K562 (cell line): ENCODE measurements around the gene SOWAHB. TPM values are rescaled to one million over a fixed set of nuclear protein-coding genes. Genes with fewer than 3 reads are reported as not detected.

Experiments used
- ADNP ChIP-seq: fragments of 200-800 bp; sonication (Bioruptor generic); IDR thresholded peaks from 2 replicates; pipeline ENCODE4 v1.6.1; 2016; ENCODE audit warnings: missing genetic modification characterization, missing compliant biosample characterization
- ARID1B ChIP-seq: fragments of 450-650 bp; IDR thresholded peaks from 2 replicates; pipeline ENCODE4 v1.6.1; 2016; ENCODE audit warnings: antibody characterized with exemption, mild to moderate bottlenecking, inconsistent platforms
- CBX5 ChIP-seq: IDR thresholded peaks from 2 replicates; pipeline ENCODE4 v1.6.1; 2014; ENCODE audit warnings: low read depth, borderline replicate concordance
- CC2D1A ChIP-seq: fragments of 450-650 bp; IDR thresholded peaks from 2 replicates; pipeline ENCODE4 v1.6.1; 2017; ENCODE audit warnings: mild to moderate bottlenecking
- CREB3 ChIP-seq: fragments of 450-650 bp; conservative IDR thresholded peaks from 2 replicates; pipeline ENCODE4 v1.6.1; 2016; ENCODE audit warnings: missing genetic modification characterization, low read depth, mild to moderate bottlenecking, missing compliant biosample characterization, moderate library complexity
- FOXA1 ChIP-seq: fragments of 450-650 bp; IDR thresholded peaks from 2 replicates; pipeline ENCODE4 v1.6.1; 2016; ENCODE audit warnings: mild to moderate bottlenecking, borderline replicate concordance
- HDAC1 ChIP-seq, 2 experiments: fragments of 450-650 bp; IDR thresholded peaks; 2 replicates each; pipeline ENCODE4 v1.6.1; 2016 to 2017; ENCODE audit warnings: inconsistent platforms in 1 of 2, mild to moderate bottlenecking in 1 of 2, moderate library complexity in 1 of 2
- LARP7 ChIP-seq: fragments of 450-650 bp; IDR thresholded peaks from 2 replicates; pipeline ENCODE4 v1.6.1; 2016
- MXI1 ChIP-seq: IDR thresholded peaks from 2 replicates; pipeline ENCODE4 v1.6.1; 2011; ENCODE audit warnings: low read depth, mild to moderate bottlenecking, improper control_type of control experiment, low read length
- NKRF ChIP-seq: fragments of 450-650 bp; IDR thresholded peaks from 2 replicates; pipeline ENCODE4 v1.6.1; 2016; ENCODE audit warnings: borderline replicate concordance
- SNAPC5 ChIP-seq: fragments of 250-450 bp; sonication (Bioruptor Pico); IDR thresholded peaks from 2 replicates; pipeline ENCODE4 v1.8.0; 2021; ENCODE audit warnings: moderate library complexity, mild to moderate bottlenecking, inconsistent platforms
- YY1 ChIP-seq, 3 experiments: IDR thresholded peaks; 2 replicates each; pipeline ENCODE4 v1.6.1; 2011; ENCODE audit warnings: low read length in 2 of 3, mild to moderate bottlenecking in 2 of 3, moderate library complexity in 2 of 3, borderline replicate concordance in 1 of 3, control low read depth in 1 of 3, low read depth in 1 of 3; ENCODE audit not compliant: insufficient read depth in 3 of 3, insufficient replicate concordance in 2 of 3, control insufficient read depth in 1 of 3, insufficient read length in 1 of 3; ENCODE audit errors: extremely low read depth in 1 of 3
- ZKSCAN8 ChIP-seq: fragments of 200-800 bp; sonication (Bioruptor generic); IDR thresholded peaks from 2 replicates; pipeline ENCODE4 v1.6.1; 2016; ENCODE audit warnings: missing genetic modification characterization, missing compliant biosample characterization
- ZNF384 ChIP-seq: IDR thresholded peaks from 2 replicates; pipeline ENCODE4 v1.6.1; 2012; ENCODE audit warnings: low read depth, low read length, improper control_type of control experiment
- ZNF408 ChIP-seq: fragments of 250-450 bp; sonication (Bioruptor Pico); IDR thresholded peaks from 2 replicates; pipeline ENCODE4 v1.4.0; 2020; ENCODE audit warnings: low read depth, mild to moderate bottlenecking, moderate library complexity
- ZNF592 ChIP-seq: fragments of 450-650 bp; IDR thresholded peaks from 2 replicates; pipeline ENCODE4 v1.6.1; 2017; ENCODE audit warnings: antibody characterized with exemption, mild to moderate bottlenecking
- ZNF77 ChIP-seq: fragments of 250-450 bp; sonication (Bioruptor Pico); IDR thresholded peaks from 2 replicates; pipeline ENCODE4 v1.5.0; 2020
- polyA plus RNA-seq, 8 experiments: library from polyadenylated mRNA; depleted of rRNA in 4 of 8; stranded (reverse) in 5 of 8; unstranded in 3 of 8; fragments of >200 nt; fragmentation: Nextera tagmentation in 2 of 8; fragmentation: Illumina TruSeq in 1 of 8; extraction: Ambion mirVana in 2 of 8; extraction: Trizol in 1 of 8; gene quantifications; 2 replicates each; pipeline versions ENCODE4 v1.2.1 to v1.2.3, GENCODE V29; 2011 to 2014; ENCODE audit warnings: inconsistent platforms in 1 of 8, missing spikeins in 1 of 8
- total RNA-seq, 7 experiments: library from RNA; depleted of rRNA in 6 of 7; stranded (reverse); fragments of >200 nt in 6 of 7; fragmentation: Illumina TruSeq in 2 of 7; extraction: Trizol in 2 of 7; gene quantifications; 2 replicates each; pipeline versions ENCODE4 v1.2.1 to v1.2.3, GENCODE V29; 2011 to 2021; ENCODE audit warnings: low replicate concordance in 1 of 7
- TF ChIP-seq, protein P1 (sequence below): fragments of 250-450 bp; sonication (Bioruptor Pico); IDR thresholded peaks from 2 replicates; pipeline ENCODE4 v1.8.0; 2021; ENCODE audit warnings: moderate library complexity, mild to moderate bottlenecking, inconsistent platforms

Gene SOWAHB
- total and polyA plus RNA-seq, 9 of the 15 experiments (the other 6 are each of a cell fraction or from before 2014, with no cell fraction given) = not detected

DNA sequence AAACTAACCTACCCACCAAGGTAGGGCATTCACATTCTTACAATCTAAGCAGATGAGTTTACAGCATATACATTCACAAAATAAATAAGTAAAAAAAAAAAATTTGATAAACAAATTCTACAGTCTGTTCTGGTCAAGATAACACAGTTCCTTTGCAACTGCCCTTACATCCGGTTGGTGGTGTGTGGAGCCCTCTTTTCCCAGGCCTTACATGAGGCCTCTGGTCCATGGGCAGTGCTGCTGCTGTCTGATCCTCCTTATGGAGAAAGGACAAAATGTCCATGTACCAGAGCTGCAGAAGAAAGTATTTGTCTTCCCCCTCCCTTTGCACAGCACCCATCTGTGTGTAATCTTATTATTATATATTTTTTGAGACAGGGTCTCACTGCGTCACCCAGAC lies 49.4 kb upstream of the SOWAHB start (continued):
- TF ChIP-seq HDAC1 (IDR thresholded peaks at IDR 0.05) = no peak
- TF ChIP-seq CC2D1A = 0 out of 2 replicates have a peak, but pooled peaks have one; percentile 26
- TF ChIP-seq CREB3 (tag) = no peak
- no peak for TF ChIP-seq ZNF77 (CRISPR knock-in tag)
- 0 out of 2 replicates have a peak, but pooled peaks have one; percentile 3 for TF ChIP-seq ZNF384
- TF ChIP-seq CBX5 = no peak
- 0 out of 2 replicates have a peak, but pooled peaks have one; percentile 18 for TF ChIP-seq ARID1B
- TF ChIP-seq, protein P1, sequence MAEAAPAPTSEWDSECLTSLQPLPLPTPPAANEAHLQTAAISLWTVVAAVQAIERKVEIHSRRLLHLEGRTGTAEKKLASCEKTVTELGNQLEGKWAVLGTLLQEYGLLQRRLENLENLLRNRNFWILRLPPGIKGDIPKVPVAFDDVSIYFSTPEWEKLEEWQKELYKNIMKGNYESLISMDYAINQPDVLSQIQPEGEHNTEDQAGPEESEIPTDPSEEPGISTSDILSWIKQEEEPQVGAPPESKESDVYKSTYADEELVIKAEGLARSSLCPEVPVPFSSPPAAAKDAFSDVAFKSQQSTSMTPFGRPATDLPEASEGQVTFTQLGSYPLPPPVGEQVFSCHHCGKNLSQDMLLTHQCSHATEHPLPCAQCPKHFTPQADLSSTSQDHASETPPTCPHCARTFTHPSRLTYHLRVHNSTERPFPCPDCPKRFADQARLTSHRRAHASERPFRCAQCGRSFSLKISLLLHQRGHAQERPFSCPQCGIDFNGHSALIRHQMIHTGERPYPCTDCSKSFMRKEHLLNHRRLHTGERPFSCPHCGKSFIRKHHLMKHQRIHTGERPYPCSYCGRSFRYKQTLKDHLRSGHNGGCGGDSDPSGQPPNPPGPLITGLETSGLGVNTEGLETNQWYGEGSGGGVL = no peak
- TF ChIP-seq MXI1 = no peak
- TF ChIP-seq NKRF = no peak
- peak in 1 of 3 experiments; percentile 24 for TF ChIP-seq YY1 (IDR thresholded peaks at IDR 0.05; ENCODE audit: borderline replicate concordance in 1 of 3, control insufficient read depth in 1 of 3, extremely low read depth in 1 of 3, insufficient read depth in 3 of 3, insufficient read length in 1 of 3, insufficient replicate concordance in 2 of 3, low read depth in 1 of 3, low read length in 2 of 3)
- TF ChIP-seq FOXA1 = no peak
- no peak for TF ChIP-seq LARP7
- no peak for TF ChIP-seq SNAPC5 (CRISPR knock-in tag)
- no peak for TF ChIP-seq ZKSCAN8 (CRISPR knock-in tag)
- TF ChIP-seq ZNF408 (CRISPR knock-in tag) = no peak
- 0 out of 2 replicates have a peak, but pooled peaks have one; percentile 10 for TF ChIP-seq ADNP (tag)
- 0 out of 2 replicates have a peak, but pooled peaks have one; percentile 22 for TF ChIP-seq ZNF592
